NK-92 treated with Interleukin-12 subunit alpha and Interleukin-12 subunit beta, amount 100 ng/mL, for 24 hours (cell line): ENCODE measurements around the gene PFKFB4.
"Not testable (repeated sequence)": the region's sequence is repeated elsewhere in the genome, so short reads cannot be mapped to it uniquely, and the experiment has no call there.

Experiments used
- DNase-seq: peaks from one replicate; lab custom pipeline; 2025; lab: John Stamatoyannopoulos, UW

PFKFB4 gene

GRCh38 chr3:48558493-48559134 lies 2.0 kb upstream of the PFKFB4 start:
- DNase-seq = no peak

GRCh38 chr3:48555949-48556795 lies 431 bp downstream of the PFKFB4 start:
- no peak for DNase-seq

- DNase-seq = no peak
These were observed 1.2 kb downstream of the PFKFB4 start for GRCh38 chr3:48555231-48555948.

GRCh38 chr3:48553886-48554845 lies 2.4 kb downstream of the PFKFB4 start:
- DNase-seq = no peak

- no peak for DNase-seq
These were observed 3.2 kb downstream of the PFKFB4 start for GRCh38 chr3:48553361-48553760.

GRCh38 chr3:48552111-48552951 lies 4.3 kb downstream of the PFKFB4 start:
- DNase-seq = no peak

GRCh38 chr3:48551651-48552050 lies 5.0 kb downstream of the PFKFB4 start:
- not testable (repeated sequence) for DNase-seq

GRCh38 chr3:48548729-48549705 lies 7.6 kb downstream of the PFKFB4 start:
- DNase-seq = peak; percentile 63

GRCh38 chr3:48548126-48548525 lies 8.5 kb downstream of the PFKFB4 start:
- DNase-seq = no peak

- DNase-seq = no peak
These were observed 10.3 kb downstream of the PFKFB4 start for GRCh38 chr3:48546203-48546829.

- no peak for DNase-seq
These were observed 12.5 kb downstream of the PFKFB4 start for GRCh38 chr3:48544141-48544540.

GRCh38 chr3:48543271-48543866 lies 13.2 kb downstream of the PFKFB4 start:
- DNase-seq = no peak

- DNase-seq = no peak
These were observed 18.2 kb downstream of the PFKFB4 start for GRCh38 chr3:48538451-48538850.

GRCh38 chr3:48536785-48537184 lies 19.8 kb downstream of the PFKFB4 start:
- no peak for DNase-seq

GRCh38 chr3:48536116-48536515 lies 20.5 kb downstream of the PFKFB4 start:
- no peak for DNase-seq

GRCh38 chr3:48535578-48535977 lies 21.0 kb downstream of the PFKFB4 start:
- no peak for DNase-seq

GRCh38 chr3:48532977-48533337 lies 23.6 kb downstream of the PFKFB4 start:
- DNase-seq = no peak

- DNase-seq = no peak
These were observed 24.2 kb downstream of the PFKFB4 start for GRCh38 chr3:48532271-48532976.
